K562 (cell line): ENCODE results near the gene DYNLT4. TPM values are rescaled to one million over a fixed set of nuclear protein-coding genes. Genes with fewer than 3 reads are reported as not detected.

Source experiments
- CBFB ChIP-seq: sonication (generic); formaldehyde crosslinking; IDR thresholded peaks from 2 replicates; pipeline ENCODE4 v1.4.0; 2020; ENCODE audit warnings: mild to moderate bottlenecking, missing genetic modification reagents
- CCAR2 ChIP-seq: fragments of 200-400 bp; formaldehyde crosslinking; IDR thresholded peaks from 2 replicates; pipeline ENCODE4 v1.6.1; 2017; ENCODE audit warnings: mild to moderate bottlenecking, low read depth, low read length
- GTF2E2 ChIP-seq: fragments of 200-800 bp; sonication (Bioruptor generic); IDR thresholded peaks from 2 replicates; pipeline ENCODE4 v1.6.1; 2016; ENCODE audit warnings: missing genetic modification characterization, missing compliant biosample characterization
- HDAC6 ChIP-seq: IDR thresholded peaks from 2 replicates; pipeline ENCODE4 v1.6.1; 2012; ENCODE audit warnings: low read depth, mild to moderate bottlenecking, control low read depth, inconsistent platforms, low read length, moderate library complexity
- HNRNPH1 ChIP-seq: fragments of 200-400 bp; formaldehyde crosslinking; optimal IDR thresholded peaks from 2 replicates; pipeline ENCODE3; 2017; ENCODE audit warnings: low read depth, mild to moderate bottlenecking, low read length, moderate library complexity
- HSF4 ChIP-seq: fragments of 250-450 bp; sonication (Bioruptor Pico); IDR thresholded peaks from 2 replicates; pipeline ENCODE4 v2.1.2; 2022; ENCODE audit warnings: mild to moderate bottlenecking, moderate library complexity, borderline replicate concordance
- MEF2A ChIP-seq: IDR thresholded peaks from 2 replicates; pipeline ENCODE4 v1.6.1; 2011; ENCODE audit warnings: low read depth, mild to moderate bottlenecking, low read length, moderate library complexity; ENCODE audit not compliant: control insufficient read depth
- MEIS2 ChIP-seq: fragments of 450-650 bp; IDR thresholded peaks from 2 replicates; pipeline ENCODE4 v1.6.1; 2014; ENCODE audit warnings: mild to moderate bottlenecking; ENCODE audit not compliant: partially characterized antibody
- MTA1 ChIP-seq: fragments of 450-650 bp; IDR thresholded peaks from 2 replicates; pipeline ENCODE4 v1.6.1; 2017; ENCODE audit warnings: borderline replicate concordance
- SPI1 ChIP-seq: IDR thresholded peaks from 2 replicates; pipeline ENCODE4 v1.6.1; 2011; ENCODE audit warnings: low read depth, low read length, control low read depth, borderline replicate concordance
- TAF7 ChIP-seq: fragments of 450-650 bp; IDR thresholded peaks from 2 replicates; pipeline ENCODE4 v1.6.1; 2016; ENCODE audit warnings: missing genetic modification characterization, missing compliant biosample characterization
- TOE1 ChIP-seq, 2 experiments: fragments of 450-650 bp in 1 of 2; sonication (generic) in 1 of 2; formaldehyde crosslinking in 1 of 2; IDR thresholded peaks; 2 replicates each; pipeline versions ENCODE4 v1.7.1 to v1.8.0; 2016 to 2022; ENCODE audit warnings: borderline replicate concordance in 2 of 2, mild to moderate bottlenecking in 2 of 2, antibody characterized with exemption in 1 of 2, inconsistent platforms in 1 of 2, low read depth in 1 of 2, missing genetic modification reagents in 1 of 2, moderate library complexity in 1 of 2
- ZC3H4 ChIP-seq: sonication (generic); formaldehyde crosslinking; IDR thresholded peaks from 2 replicates; pipeline ENCODE4 v1.9.0; 2021; ENCODE audit warnings: missing genetic modification reagents, borderline replicate concordance
- ZFP30 ChIP-seq: fragments of 250-450 bp; sonication (Bioruptor Pico); IDR thresholded peaks from 2 replicates; pipeline ENCODE4 v1.8.0; 2022; ENCODE audit warnings: moderate library complexity, mild to moderate bottlenecking, inconsistent platforms, borderline replicate concordance
- ZNF384 ChIP-seq: IDR thresholded peaks from 2 replicates; pipeline ENCODE4 v1.6.1; 2012; ENCODE audit warnings: low read depth, low read length, improper control_type of control experiment
- ZNF41 ChIP-seq: fragments of 250-450 bp; sonication (Bioruptor Pico); conservative IDR thresholded peaks from 2 replicates; pipeline ENCODE4 v1.4.0; 2020; ENCODE audit warnings: mild to moderate bottlenecking
- ZNF785 ChIP-seq: fragments of 250-450 bp; sonication (Bioruptor Pico); IDR thresholded peaks from 2 replicates; pipeline ENCODE4 v1.4.0; 2020; ENCODE audit warnings: mild to moderate bottlenecking
- polyA plus RNA-seq, 8 experiments: library from polyadenylated mRNA; depleted of rRNA in 4 of 8; stranded (reverse) in 5 of 8; unstranded in 3 of 8; fragments of >200 nt; fragmentation: Nextera tagmentation in 2 of 8; fragmentation: Illumina TruSeq in 1 of 8; extraction: Ambion mirVana in 2 of 8; extraction: Trizol in 1 of 8; gene quantifications; 2 replicates each; pipeline versions ENCODE4 v1.2.1 to v1.2.3, GENCODE V29; 2011 to 2014; ENCODE audit warnings: inconsistent platforms in 1 of 8, missing spikeins in 1 of 8
- total RNA-seq, 7 experiments: library from RNA; depleted of rRNA in 6 of 7; stranded (reverse); fragments of >200 nt in 6 of 7; fragmentation: Illumina TruSeq in 2 of 7; extraction: Trizol in 2 of 7; gene quantifications; 2 replicates each; pipeline versions ENCODE4 v1.2.1 to v1.2.3, GENCODE V29; 2011 to 2021; ENCODE audit warnings: low replicate concordance in 1 of 7
- TF ChIP-seq, protein P1 (sequence below), 3 experiments: fragments of 200-800 bp in 1 of 3; fragments of 250-450 bp in 1 of 3; fragments of 450-650 bp in 1 of 3; sonication (Bioruptor Pico) in 1 of 3; sonication (Bioruptor generic) in 1 of 3; formaldehyde crosslinking in 1 of 3; IDR thresholded peaks; 2 replicates each; pipeline versions ENCODE4 v1.6.1 to v1.8.0; 2016 to 2022; ENCODE audit warnings: mild to moderate bottlenecking in 2 of 3, missing genetic modification characterization in 2 of 3, missing compliant biosample characterization in 1 of 3, moderate library complexity in 1 of 3
- TF ChIP-seq, protein P2 (sequence below): sonication (generic); formaldehyde crosslinking; IDR thresholded peaks from 2 replicates; pipeline ENCODE4 v1.9.0; 2022; ENCODE audit warnings: mild to moderate bottlenecking, missing genetic modification reagents
- TF ChIP-seq, protein P3 (sequence below): fragments of 150-350 bp; conservative IDR thresholded peaks from 2 replicates; pipeline ENCODE4 v1.6.1; 2014; ENCODE audit warnings: low read length

DYNLT4 gene
- total and polyA plus RNA-seq, 9 of the 15 experiments (the other 6 are each of a cell fraction or from before 2014, with no cell fraction given): 0.29 to 0.73 TPM; not detected in 7

DNA sequence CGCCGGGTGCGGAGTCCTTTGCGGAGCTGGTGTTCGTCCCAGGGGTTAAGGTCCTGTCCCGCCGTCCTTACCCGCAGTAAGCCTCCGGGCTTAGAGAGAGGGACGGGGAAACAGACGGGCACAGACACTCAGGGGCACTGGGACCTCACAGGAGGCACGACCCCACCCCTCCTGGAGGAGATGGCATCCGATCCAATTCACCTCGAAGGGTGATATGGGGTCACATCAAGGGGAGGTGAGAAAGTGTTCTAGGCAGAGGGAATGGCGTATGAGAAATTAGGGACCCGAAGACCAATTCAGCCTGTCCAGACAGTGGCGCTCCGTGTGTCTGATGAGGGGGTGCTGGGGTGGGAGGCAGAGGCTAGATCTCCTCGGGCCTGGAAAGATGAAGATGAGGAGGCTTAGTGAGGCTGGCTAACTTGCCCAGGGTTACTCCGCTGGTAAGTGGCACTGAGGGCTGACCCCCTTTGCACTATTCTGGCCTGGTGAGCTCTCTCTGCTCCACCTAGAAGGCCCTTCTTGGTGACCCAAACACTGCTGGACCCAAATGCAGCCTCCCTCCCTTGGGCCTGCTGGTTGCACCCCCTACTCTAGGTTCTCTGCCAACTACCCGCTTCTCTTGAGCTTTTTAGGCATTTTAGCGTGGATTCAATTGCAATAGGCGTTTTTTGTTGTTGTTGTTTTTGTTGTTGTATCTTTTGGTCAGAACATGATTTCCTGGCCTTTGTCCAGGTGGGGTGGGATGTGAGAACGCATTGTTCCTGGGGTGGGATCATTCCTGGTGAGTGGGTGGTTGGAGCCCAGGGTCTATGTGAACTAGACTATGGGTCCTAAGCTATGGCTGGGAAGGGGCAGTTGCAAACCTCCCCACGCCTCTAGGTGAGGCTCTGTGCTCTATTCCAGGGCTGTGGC is 13.4 kb upstream of the DYNLT4 start (continued):
- TF ChIP-seq, protein P1, sequence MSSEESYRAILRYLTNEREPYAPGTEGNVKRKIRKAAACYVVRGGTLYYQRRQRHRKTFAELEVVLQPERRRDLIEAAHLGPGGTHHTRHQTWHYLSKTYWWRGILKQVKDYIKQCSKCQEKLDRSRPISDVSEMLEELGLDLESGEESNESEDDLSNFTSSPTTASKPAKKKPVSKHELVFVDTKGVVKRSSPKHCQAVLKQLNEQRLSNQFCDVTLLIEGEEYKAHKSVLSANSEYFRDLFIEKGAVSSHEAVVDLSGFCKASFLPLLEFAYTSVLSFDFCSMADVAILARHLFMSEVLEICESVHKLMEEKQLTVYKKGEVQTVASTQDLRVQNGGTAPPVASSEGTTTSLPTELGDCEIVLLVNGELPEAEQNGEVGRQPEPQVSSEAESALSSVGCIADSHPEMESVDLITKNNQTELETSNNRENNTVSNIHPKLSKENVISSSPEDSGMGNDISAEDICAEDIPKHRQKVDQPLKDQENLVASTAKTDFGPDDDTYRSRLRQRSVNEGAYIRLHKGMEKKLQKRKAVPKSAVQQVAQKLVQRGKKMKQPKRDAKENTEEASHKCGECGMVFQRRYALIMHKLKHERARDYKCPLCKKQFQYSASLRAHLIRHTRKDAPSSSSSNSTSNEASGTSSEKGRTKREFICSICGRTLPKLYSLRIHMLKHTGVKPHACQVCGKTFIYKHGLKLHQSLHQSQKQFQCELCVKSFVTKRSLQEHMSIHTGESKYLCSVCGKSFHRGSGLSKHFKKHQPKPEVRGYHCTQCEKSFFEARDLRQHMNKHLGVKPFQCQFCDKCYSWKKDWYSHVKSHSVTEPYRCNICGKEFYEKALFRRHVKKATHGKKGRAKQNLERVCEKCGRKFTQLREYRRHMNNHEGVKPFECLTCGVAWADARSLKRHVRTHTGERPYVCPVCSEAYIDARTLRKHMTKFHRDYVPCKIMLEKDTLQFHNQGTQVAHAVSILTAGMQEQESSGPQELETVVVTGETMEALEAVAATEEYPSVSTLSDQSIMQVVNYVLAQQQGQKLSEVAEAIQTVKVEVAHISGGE (CRISPR knock-in tag; IDR thresholded peaks at IDR 0.05): 0 out of 6 replicates have a peak, but pooled peaks of 1 of the 3 experiments have one; percentile 17
- TF ChIP-seq, protein P2, sequence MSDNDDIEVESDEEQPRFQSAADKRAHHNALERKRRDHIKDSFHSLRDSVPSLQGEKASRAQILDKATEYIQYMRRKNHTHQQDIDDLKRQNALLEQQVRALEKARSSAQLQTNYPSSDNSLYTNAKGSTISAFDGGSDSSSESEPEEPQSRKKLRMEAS (CRISPR knock-in tag): 0 out of 2 replicates have a peak, but pooled peaks have one; percentile 23
- TF ChIP-seq TAF7 (tag): peak; percentile 87
- TF ChIP-seq SPI1: no peak
- no peak for TF ChIP-seq HDAC6
- TF ChIP-seq ZNF41 (CRISPR knock-in tag): no peak
- TF ChIP-seq ZNF384: no peak
- TF ChIP-seq ZFP30 (CRISPR knock-in tag): no peak
- TF ChIP-seq ZC3H4 (CRISPR knock-in tag): no peak
- no peak for TF ChIP-seq GTF2E2 (tag)
- TF ChIP-seq ZNF785 (CRISPR knock-in tag): no peak
- no peak for TF ChIP-seq CCAR2
- TF ChIP-seq MEIS2: no peak
- TF ChIP-seq, protein P3, sequence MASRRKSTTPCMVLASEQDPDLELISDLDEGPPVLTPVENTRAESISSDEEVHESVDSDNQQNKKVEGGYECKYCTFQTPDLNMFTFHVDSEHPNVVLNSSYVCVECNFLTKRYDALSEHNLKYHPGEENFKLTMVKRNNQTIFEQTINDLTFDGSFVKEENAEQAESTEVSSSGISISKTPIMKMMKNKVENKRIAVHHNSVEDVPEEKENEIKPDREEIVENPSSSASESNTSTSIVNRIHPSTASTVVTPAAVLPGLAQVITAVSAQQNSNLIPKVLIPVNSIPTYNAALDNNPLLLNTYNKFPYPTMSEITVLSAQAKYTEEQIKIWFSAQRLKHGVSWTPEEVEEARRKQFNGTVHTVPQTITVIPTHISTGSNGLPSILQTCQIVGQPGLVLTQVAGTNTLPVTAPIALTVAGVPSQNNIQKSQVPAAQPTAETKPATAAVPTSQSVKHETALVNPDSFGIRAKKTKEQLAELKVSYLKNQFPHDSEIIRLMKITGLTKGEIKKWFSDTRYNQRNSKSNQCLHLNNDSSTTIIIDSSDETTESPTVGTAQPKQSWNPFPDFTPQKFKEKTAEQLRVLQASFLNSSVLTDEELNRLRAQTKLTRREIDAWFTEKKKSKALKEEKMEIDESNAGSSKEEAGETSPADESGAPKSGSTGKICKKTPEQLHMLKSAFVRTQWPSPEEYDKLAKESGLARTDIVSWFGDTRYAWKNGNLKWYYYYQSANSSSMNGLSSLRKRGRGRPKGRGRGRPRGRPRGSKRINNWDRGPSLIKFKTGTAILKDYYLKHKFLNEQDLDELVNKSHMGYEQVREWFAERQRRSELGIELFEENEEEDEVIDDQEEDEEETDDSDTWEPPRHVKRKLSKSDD: no peak
- no peak for TF ChIP-seq MTA1
- no peak for TF ChIP-seq TOE1 (IDR thresholded peaks at IDR 0.05; ENCODE audit: borderline replicate concordance)
- TF ChIP-seq TOE1 (CRISPR knock-in tag; IDR thresholded peaks at IDR 0.05; ENCODE audit: borderline replicate concordance, low read depth): no peak
- TF ChIP-seq HNRNPH1: no peak
- 0 out of 2 replicates have a peak, but pooled peaks have one; percentile 20 for TF ChIP-seq CBFB (CRISPR knock-in tag)
- TF ChIP-seq HSF4 (CRISPR knock-in tag): peak; percentile 19; the same call in 1 of the 2 replicates
- TF ChIP-seq MEF2A: no peak
